Activated CD4-positive, alpha-beta T cell treated with anti-CD3 and anti-CD28 coated beads, Interleukin-2, amount 50 U/mL, for 4 hours (primary cell): ENCODE measurements around the gene KIF19.

ENCODE experiments used
- DNase-seq, 2 experiments: peaks; one replicate each; pipeline ENCODE4 v3.0.0-alpha.2; 2020

The KIF19 gene

GRCh38 chr17:74304184-74304583, 21.8 kb upstream of the KIF19 start:
- no peak for DNase-seq

GRCh38 chr17:74305865-74306654, 20.0 kb upstream of the KIF19 start:
- DNase-seq = no peak

- DNase-seq = no peak
Observed at GRCh38 chr17:74307984-74308773, 17.8 kb upstream of the KIF19 start.

- no peak for DNase-seq
Observed at GRCh38 chr17:74309902-74310301, 16.1 kb upstream of the KIF19 start.

GRCh38 chr17:74314877-74315276, 11.1 kb upstream of the KIF19 start:
- DNase-seq = no peak

- no peak for DNase-seq
Observed at GRCh38 chr17:74316220-74316619, 9.8 kb upstream of the KIF19 start.

GRCh38 chr17:74317071-74317470, 9.0 kb upstream of the KIF19 start:
- DNase-seq = no peak

GRCh38 chr17:74318391-74318790, 7.6 kb upstream of the KIF19 start:
- no peak for DNase-seq

GRCh38 chr17:74324521-74324920, 1.5 kb upstream of the KIF19 start:
- DNase-seq = no peak

- DNase-seq = no peak
Observed at GRCh38 chr17:74325376-74325742, 667 bp upstream of the KIF19 start.

- no peak for DNase-seq
Observed at GRCh38 chr17:74326506-74326905, 480 bp downstream of the KIF19 start.

GRCh38 chr17:74328487-74328886, 2.5 kb downstream of the KIF19 start:
- DNase-seq = no peak

GRCh38 chr17:74329378-74329777, 3.4 kb downstream of the KIF19 start:
- no peak for DNase-seq

GRCh38 chr17:74330446-74330845, 4.4 kb downstream of the KIF19 start:
- DNase-seq = no peak

- DNase-seq = no peak
Observed at GRCh38 chr17:74332017-74332650, 6.1 kb downstream of the KIF19 start.

GRCh38 chr17:74332763-74333283, 6.8 kb downstream of the KIF19 start:
- DNase-seq = no peak

- DNase-seq = no peak
Observed at GRCh38 chr17:74334393-74335039, 8.5 kb downstream of the KIF19 start.

GRCh38 chr17:74335529-74336062, 9.6 kb downstream of the KIF19 start:
- no peak for DNase-seq

GRCh38 chr17:74336307-74336706, 10.3 kb downstream of the KIF19 start:
- no peak for DNase-seq

GRCh38 chr17:74337834-74338500, 11.9 kb downstream of the KIF19 start:
- DNase-seq = no peak

GRCh38 chr17:74339537-74340195, 13.6 kb downstream of the KIF19 start:
- DNase-seq = no peak
